Neural cell (in vitro differentiated cells): Measurements from ENCODE around the gene UPF3A. TPM values are rescaled to one million over a fixed set of nuclear protein-coding genes. Genes with fewer than 3 reads are reported as not detected.

Source experiments
- H2AFZ ChIP-seq: fragments of 200-600, 300-800 bp; sonication (generic), shearing (Covaris generic); 2 replicates; pipeline ENCODE4 v1.6.0; 2014; ENCODE audit warnings: low read depth, mild to moderate bottlenecking, antibody characterized with exemption, low read length, moderate library complexity
- H3F3A ChIP-seq: fragments of 200-600 bp; shearing (Covaris generic); 2 replicates; pipeline ENCODE4 v1.6.1; 2016; ENCODE audit warnings: mild to moderate bottlenecking, moderate library complexity, mixed read lengths, antibody characterized with exemption, low read length; ENCODE audit not compliant: insufficient read depth, poor library complexity, severe bottlenecking
- H3K27ac ChIP-seq: fragments of 200-600, 300-800 bp; sonication (generic), shearing (Covaris generic); 2 replicates; pipeline ENCODE4 v1.5.1; 2014; ENCODE audit warnings: mild to moderate bottlenecking, low read length, moderate library complexity
- H3K27me3 ChIP-seq: fragments of 300-800, 200-600 bp; sonication (generic), shearing (Covaris generic); 2 replicates; pipeline ENCODE4 v1.6.0; 2014; ENCODE audit warnings: mild to moderate bottlenecking, low read depth, low read length, moderate library complexity; ENCODE audit not compliant: insufficient read depth
- H3K36me3 ChIP-seq: fragments of 300-800, 200-600 bp; sonication (generic), shearing (Covaris generic); 2 replicates; pipeline ENCODE4 v1.5.1; 2014; ENCODE audit warnings: mild to moderate bottlenecking, antibody characterized with exemption, low read length, moderate library complexity; ENCODE audit not compliant: insufficient read depth
- H3K4me2 ChIP-seq: fragments of 300-800, 200-600 bp; sonication (generic), shearing (Covaris generic); 2 replicates; pipeline ENCODE4 v1.6.0; 2014; ENCODE audit warnings: mild to moderate bottlenecking, low read length
- H3K4me3 ChIP-seq: fragments of 300-800, 200-600 bp; sonication (generic), shearing (Covaris generic); 2 replicates; pipeline ENCODE4 v1.5.1; 2014; ENCODE audit warnings: mild to moderate bottlenecking, low read length, moderate library complexity
- H3K79me2 ChIP-seq: fragments of 200-600 bp; shearing (Covaris generic); replicated peaks from 2 replicates; pipeline ENCODE4 v1.6.0; 2014; ENCODE audit warnings: mild to moderate bottlenecking, low read length, moderate library complexity; ENCODE audit not compliant: insufficient read depth
- H3K9ac ChIP-seq: fragments of 300-800, 200-600 bp; sonication (generic), shearing (Covaris generic); 2 replicates; pipeline ENCODE4 v1.6.1; 2016; ENCODE audit warnings: mild to moderate bottlenecking, low read length, mixed read lengths
- H3K9me2 ChIP-seq: fragments of 200-600 bp; shearing (Covaris generic); 2 replicates; pipeline ENCODE4 v1.6.1; 2016; ENCODE audit warnings: mild to moderate bottlenecking, low read length, mixed read lengths; ENCODE audit not compliant: insufficient read depth
- H3K9me3 ChIP-seq: fragments of 200-600, 300-800 bp; sonication (generic), shearing (Covaris generic); 2 replicates; pipeline ENCODE4 v1.6.1; 2016; ENCODE audit warnings: mild to moderate bottlenecking, mixed run types, low read length, moderate library complexity, mixed read lengths
- H4K20me1 ChIP-seq: fragments of 200-600 bp; shearing (Covaris generic); 2 replicates; pipeline ENCODE4 v1.6.1; 2016; ENCODE audit warnings: mild to moderate bottlenecking, mixed run types; ENCODE audit not compliant: insufficient read depth
- CTCF ChIP-seq: fragments of 450-650 bp; IDR thresholded peaks from 2 replicates; pipeline ENCODE4 v1.5.1; 2014; ENCODE audit warnings: antibody characterized with exemption, mild to moderate bottlenecking, moderate library complexity; ENCODE audit not compliant: poor library complexity, severe bottlenecking
- EP300 ChIP-seq: fragments of 450-650 bp; conservative IDR thresholded peaks from 2 replicates; pipeline ENCODE4 v1.6.1; 2014; ENCODE audit warnings: antibody characterized with exemption, mild to moderate bottlenecking, moderate library complexity; ENCODE audit not compliant: poor library complexity, severe bottlenecking
- EZH2 ChIP-seq: fragments of 200-600, 300-800 bp; shearing (Covaris generic), sonication (generic); IDR thresholded peaks from 2 replicates; pipeline ENCODE4 v1.6.1; 2014; ENCODE audit warnings: antibody characterized with exemption, low read length, borderline replicate concordance, mild to moderate bottlenecking; ENCODE audit not compliant: insufficient read depth, poor library complexity, severe bottlenecking
- MXI1 ChIP-seq: fragments of 450-650 bp; conservative IDR thresholded peaks from 2 replicates; pipeline ENCODE4 v1.6.1; 2014; ENCODE audit warnings: antibody characterized with exemption, mild to moderate bottlenecking; ENCODE audit not compliant: poor library complexity, severe bottlenecking
- POLR2AphosphoS5 ChIP-seq: IDR thresholded peaks from 2 replicates; pipeline ENCODE4 v1.6.1; 2012
- RAD21 ChIP-seq: fragments of 450-650 bp; conservative IDR thresholded peaks from 2 replicates; pipeline ENCODE4 v1.6.1; 2014; ENCODE audit warnings: antibody characterized with exemption, mild to moderate bottlenecking, moderate library complexity
- REST ChIP-seq: IDR thresholded peaks from 2 replicates; pipeline ENCODE4 v1.6.1; 2012; ENCODE audit warnings: borderline replicate concordance
- SMC3 ChIP-seq: fragments of 450-650 bp; conservative IDR thresholded peaks from 2 replicates; pipeline ENCODE4 v1.6.1; 2014; ENCODE audit warnings: antibody characterized with exemption, mild to moderate bottlenecking, moderate library complexity; ENCODE audit not compliant: poor library complexity
- TAF1 ChIP-seq: IDR thresholded peaks from 2 replicates; pipeline ENCODE4 v1.6.1; 2012; ENCODE audit warnings: low read depth
- polyA plus RNA-seq: library from polyadenylated mRNA; depleted of rRNA; stranded (reverse); fragments of >200 nt; gene quantifications from 2 replicates; pipeline ENCODE4 v1.2.3, GENCODE V29; 2014

UPF3A gene
- polyA plus RNA-seq, 1 donor from 2014 or later, result 277 TPM

- Histone ChIP-seq H3K36me3 (peaks cover 6% of the 10 kb centered on the region), H3F3A (no peaks in the 10 kb centered on the region), H3K9me2 (no peaks in the 10 kb centered on the region), H3K9ac (no peak overlapping the region), H4K20me1 (no peaks in the 10 kb centered on the region), H3K4me3 (no peak overlapping the region), H3K9me3 (no peaks in the 10 kb centered on the region), H2AFZ (no peak overlapping the region), H3K27me3 (no peaks in the 10 kb centered on the region), H3K4me2 (no peak overlapping the region), H3K27ac (no peak overlapping the region), H3K79me2 (peaks cover 2% of the 10 kb centered on the region)
- no peak for TF ChIP-seq EZH2
- no peak for TF ChIP-seq SMC3
- TF ChIP-seq MXI1, result no peak
- no peak for TF ChIP-seq EP300
- no peak for TF ChIP-seq REST
These were observed 28.5 kb downstream of the UPF3A start for GRCh38 chr13:114309806-114310410.

- H3K4me3 ChIP-seq, result no peak overlapping the region
- no peaks in the 10 kb centered on the region for H3F3A ChIP-seq
- H3K27ac ChIP-seq, result no peak overlapping the region
- no peak overlapping the region for H3K4me2 ChIP-seq
- peaks cover 13% of the 10 kb centered on the region for H3K79me2 ChIP-seq
- peaks cover 6% of the 10 kb centered on the region for H3K36me3 ChIP-seq
- no peaks in the 10 kb centered on the region for H3K9me2 ChIP-seq
- H3K27me3 ChIP-seq, result no peaks in the 10 kb centered on the region
- H3K9ac ChIP-seq, result no peak overlapping the region
- H2AFZ ChIP-seq, result no peak overlapping the region
- H4K20me1 ChIP-seq, result no peaks in the 10 kb centered on the region
- no peaks in the 10 kb centered on the region for H3K9me3 ChIP-seq
- TF ChIP-seq CTCF (no peak), EZH2 (no peak), TAF1 (no peak), REST (no peak), MXI1 (no peak), RAD21 (no peak), SMC3 (no peak), EP300 (no peak), POLR2AphosphoS5 (no peak)
These were observed 29.6 kb downstream of the UPF3A start for GRCh38 chr13:114310956-114311355.
